KMS-11 (cell line): Measurements from ENCODE around the gene CDC7.
"Not testable (repeated sequence)": the region's sequence is repeated elsewhere in the genome, so short reads cannot be mapped to it uniquely, and the experiment has no call there.

Source experiments
- H2AFZ ChIP-seq: fragments of 200-600 bp; sonication (generic); 2 replicates; pipeline ENCODE4 v1.6.1; 2016; ENCODE audit warnings: antibody characterized with exemption, mixed run types, low read depth
- H3K27ac ChIP-seq: fragments of 200-600 bp; sonication (generic); 2 replicates; pipeline ENCODE4 v1.6.1; 2016; ENCODE audit warnings: mild to moderate bottlenecking, mixed run types
- H3K27me3 ChIP-seq: fragments of 200-600 bp; sonication (generic); 2 replicates; pipeline ENCODE4 v1.6.1; 2017; ENCODE audit warnings: mild to moderate bottlenecking, low read depth, mixed run types, moderate library complexity; ENCODE audit not compliant: insufficient read depth
- H3K36me3 ChIP-seq: fragments of 200-600 bp; sonication (generic); 2 replicates; pipeline ENCODE4 v1.6.1; 2017; ENCODE audit warnings: mild to moderate bottlenecking, mixed run types; ENCODE audit not compliant: insufficient read depth
- H3K4me1 ChIP-seq: fragments of 200-600 bp; sonication (generic); 2 replicates; pipeline ENCODE4 v1.6.1; 2016; ENCODE audit warnings: mild to moderate bottlenecking, low read depth, mixed run types; ENCODE audit not compliant: poor library complexity, severe bottlenecking
- H3K4me2 ChIP-seq: fragments of 200-600 bp; sonication (generic); 2 replicates; pipeline ENCODE4 v1.7.0; 2016; ENCODE audit warnings: mild to moderate bottlenecking, mixed run types
- H3K4me3 ChIP-seq: fragments of 200-600 bp; sonication (generic); IDR thresholded peaks from 2 replicates; pipeline ENCODE4 v1.6.1; 2017; ENCODE audit warnings: low read depth, low read length, mixed read lengths; ENCODE audit not compliant: insufficient read depth
- H3K79me2 ChIP-seq: fragments of 200-600 bp; sonication (generic); 2 replicates; pipeline ENCODE4 v1.6.1; 2016; ENCODE audit warnings: low read depth, mixed run types; ENCODE audit not compliant: insufficient read depth
- H3K9ac ChIP-seq: fragments of 200-600 bp; sonication (generic); 2 replicates; pipeline ENCODE4 v1.6.1; 2016; ENCODE audit warnings: mild to moderate bottlenecking, mixed run types
- H4K20me1 ChIP-seq: fragments of 200-600 bp; sonication (generic); 2 replicates; pipeline ENCODE4 v1.6.1; 2016; ENCODE audit warnings: mild to moderate bottlenecking, mixed run types; ENCODE audit not compliant: insufficient read depth
- CTCF ChIP-seq: fragments of 200-600 bp; sonication (generic); conservative IDR thresholded peaks from 2 replicates; pipeline ENCODE4 v1.6.1; 2017; ENCODE audit warnings: low read depth, mild to moderate bottlenecking, antibody characterized with exemption, low read length, moderate library complexity, mixed read lengths

The CDC7 gene

GRCh38 chr1:91500756-91501522 is at the start of gene CDC7:
Gene CDC7, plus strand, starts transcription at chr1:91500851. Its CDS starts 866 bp downstream, at chr1:91501717.
- Histone ChIP-seq H3K36me3 (no peaks in the 10 kb centered on the region), H3K79me2 (peaks cover 9% of the 10 kb centered on the region; the same call in 1 of the 2 replicates), H3K27me3 (no peaks in the 10 kb centered on the region), H3K9ac (peak within 1 kb of the TSS; percentile 83), H4K20me1 (no peaks in the 10 kb centered on the region), H3K4me3 (peak within 1 kb of the TSS; percentile 1), H2AFZ (peak within 1 kb of the TSS; percentile 75), H3K27ac (peak within 1 kb of the TSS; percentile 76), H3K4me2 (peak within 1 kb of the TSS; percentile 81), H3K4me1 (peaks cover 28% of the 10 kb centered on the region)
- peak; percentile 52 for TF ChIP-seq CTCF

GRCh38 chr1:91454136-91454535 is 46.5 kb upstream of the CDC7 start:
- H3K27me3 ChIP-seq: no peaks in the 10 kb centered on the region
- no peak for TF ChIP-seq CTCF
- no peaks in the 10 kb centered on the region for H4K20me1 ChIP-seq
- no peaks in the 10 kb centered on the region for H3K79me2 ChIP-seq
- no peak overlapping the region for H3K4me3 ChIP-seq
- H3K36me3 ChIP-seq: no peaks in the 10 kb centered on the region
- H3K27ac ChIP-seq: no peak overlapping the region
- no peak overlapping the region for H2AFZ ChIP-seq
- H3K4me1 ChIP-seq: no peaks in the 10 kb centered on the region
- no peak overlapping the region for H3K4me2 ChIP-seq
- no peak overlapping the region for H3K9ac ChIP-seq

GRCh38 chr1:91455334-91455733 is 45.3 kb upstream of the CDC7 start:
- no peak for TF ChIP-seq CTCF
- no peaks in the 10 kb centered on the region for H3K36me3 ChIP-seq
- no peaks in the 10 kb centered on the region for H3K79me2 ChIP-seq
- no peak overlapping the region for H3K4me2 ChIP-seq
- no peak overlapping the region for H3K4me3 ChIP-seq
- no peak overlapping the region for H2AFZ ChIP-seq
- no peaks in the 10 kb centered on the region for H4K20me1 ChIP-seq
- H3K27ac ChIP-seq: no peak overlapping the region
- no peaks in the 10 kb centered on the region for H3K27me3 ChIP-seq
- H3K9ac ChIP-seq: no peak overlapping the region
- H3K4me1 ChIP-seq: no peaks in the 10 kb centered on the region

GRCh38 chr1:91455896-91456295 is 44.8 kb upstream of the CDC7 start:
- no peak overlapping the region for H3K27ac ChIP-seq
- no peaks in the 10 kb centered on the region for H4K20me1 ChIP-seq
- TF ChIP-seq CTCF: no peak
- no peaks in the 10 kb centered on the region for H3K27me3 ChIP-seq
- H3K79me2 ChIP-seq: no peaks in the 10 kb centered on the region
- H3K4me1 ChIP-seq: no peaks in the 10 kb centered on the region
- no peak overlapping the region for H3K9ac ChIP-seq
- H3K36me3 ChIP-seq: no peaks in the 10 kb centered on the region
- H2AFZ ChIP-seq: no peak overlapping the region
- H3K4me3 ChIP-seq: no peak overlapping the region
- no peak overlapping the region for H3K4me2 ChIP-seq

- not testable (repeated sequence) for H3K36me3 ChIP-seq, H3K79me2 ChIP-seq, H2AFZ ChIP-seq, H3K4me3 ChIP-seq, H3K4me1 ChIP-seq, H3K9ac ChIP-seq, H3K27me3 ChIP-seq, H3K27ac ChIP-seq, H3K4me2 ChIP-seq, H4K20me1 ChIP-seq
Observed at GRCh38 chr1:91465350-91465749, 35.3 kb upstream of the CDC7 start.
